Left renal cortex interstitium (tissue), 4 donors: ENCODE measurements around the gene ZNRF4. TPM values are rescaled to one million over a fixed set of nuclear protein-coding genes. Genes with fewer than 3 reads are reported as not detected.
"Not testable (repeated sequence)": the region's sequence is repeated elsewhere in the genome, so short reads cannot be mapped to it uniquely, and the experiment has no call there.

Experiments used
- DNase-seq, 4 donors: peaks; one replicate each; pipeline ENCODE4 v3.0.0-alpha.2; 2013; ENCODE audit warnings: low read depth in 4 of 4, low spot score in 2 of 4, missing footprints in 1 of 4
- polyA plus RNA-seq, 4 donors: library from polyadenylated mRNA; unstranded; fragments of 120-200 nt; gene quantifications; one replicate each; pipeline ENCODE4 v1.2.1, GENCODE V29; 2013; ENCODE audit not compliant: insufficient read length in 4 of 4

Gene ZNRF4
- polyA plus RNA-seq, 4 donors, result not detected

GRCh38 chr19:5472286-5472685 is 17.1 kb downstream of the ZNRF4 start:
- DNase-seq, result no peak

GRCh38 chr19:5473646-5474045 is 18.4 kb downstream of the ZNRF4 start:
- DNase-seq, result no peak

GRCh38 chr19:5477451-5478215 is 22.4 kb downstream of the ZNRF4 start:
- DNase-seq, result no peak

GRCh38 chr19:5478241-5478924 is 23.2 kb downstream of the ZNRF4 start:
- no peak for DNase-seq

- DNase-seq, result no peak
These were observed 23.8 kb downstream of the ZNRF4 start for GRCh38 chr19:5478925-5479588.

- DNase-seq, result no peak
These were observed 24.7 kb downstream of the ZNRF4 start for GRCh38 chr19:5479958-5480357.

- no peak for DNase-seq
These were observed 25.2 kb downstream of the ZNRF4 start for GRCh38 chr19:5480427-5480836.

- no peak for DNase-seq
These were observed 26.7 kb downstream of the ZNRF4 start for GRCh38 chr19:5481957-5482356.

GRCh38 chr19:5484398-5485285 is 29.4 kb downstream of the ZNRF4 start:
- DNase-seq, result peak in 1 of 4 donors; percentile 23

GRCh38 chr19:5485286-5485636 is 30.0 kb downstream of the ZNRF4 start:
- DNase-seq, result no peak

GRCh38 chr19:5485658-5486057 is 30.4 kb downstream of the ZNRF4 start:
- DNase-seq, result not testable (repeated sequence)

- DNase-seq, result no peak
These were observed 32.0 kb downstream of the ZNRF4 start for GRCh38 chr19:5487222-5487621.

GRCh38 chr19:5489551-5489950 is 34.3 kb downstream of the ZNRF4 start:
- no peak for DNase-seq

- no peak for DNase-seq
These were observed 36.3 kb downstream of the ZNRF4 start for GRCh38 chr19:5491565-5491964.

GRCh38 chr19:5492281-5492634 is 37.0 kb downstream of the ZNRF4 start:
- no peak for DNase-seq

GRCh38 chr19:5492635-5493409 is 37.6 kb downstream of the ZNRF4 start:
- no peak for DNase-seq

GRCh38 chr19:5494773-5495172 is 39.6 kb downstream of the ZNRF4 start:
- no peak for DNase-seq

GRCh38 chr19:5495792-5496191 is 40.6 kb downstream of the ZNRF4 start:
- no peak for DNase-seq

- no peak for DNase-seq
These were observed 42.1 kb downstream of the ZNRF4 start for GRCh38 chr19:5497297-5497696.
